Gastroesophageal sphincter (tissue), 3 donors: ENCODE measurements around the gene LGR4.

Experiments used
- CTCF ChIP-seq, 4 experiments: fragments of 200-600 bp in 2 of 4; fragments of 450-650 bp in 2 of 4; sonication (generic) in 1 of 4; IDR thresholded peaks; one replicate each; pipeline ENCODE4 v1.5.1; 2017 to 2019; ENCODE audit warnings: antibody characterized with exemption in 4 of 4, mild to moderate bottlenecking in 2 of 4, moderate library complexity in 2 of 4
- EP300 ChIP-seq: sonication (generic); formaldehyde crosslinking; IDR thresholded peaks from one replicate; pipeline ENCODE4 v1.6.1; 2017; ENCODE audit warnings: antibody characterized with exemption, mild to moderate bottlenecking
- POLR2A ChIP-seq, 2 donors: fragments of 450-650 bp; IDR thresholded peaks; one replicate each; pipeline ENCODE4 v1.6.1; 2017; ENCODE audit warnings: antibody characterized with exemption in 2 of 2, mild to moderate bottlenecking in 2 of 2, moderate library complexity in 1 of 2
- POLR2AphosphoS5 ChIP-seq: sonication (generic); formaldehyde crosslinking; IDR thresholded peaks from one replicate; pipeline ENCODE4 v1.6.1; 2017; ENCODE audit warnings: antibody characterized with exemption

GRCh38 chr11:27409049-27409448 is 63.5 kb downstream of the LGR4 start:
- no peak for TF ChIP-seq POLR2AphosphoS5
- no peak for TF ChIP-seq CTCF (IDR thresholded peaks at IDR 0.05)
- TF ChIP-seq POLR2A (IDR thresholded peaks at IDR 0.05) = no peak
- TF ChIP-seq EP300 = no peak
